ENCODE results near the gene ZFAND3. TPM values are rescaled to one million over a fixed set of nuclear protein-coding genes. Genes with fewer than 3 reads are reported as not detected.

The ZFAND3 gene
- polyA plus RNA-seq, 1 donor (not counting 4 experiments of a cell fraction or from before 2014, with no cell fraction given), result 19.6 TPM

- Histone ChIP-seq H3K27me3 (ENCODE audit: control insufficient read depth, extremely low read depth, insufficient read depth, low read length) (no peaks in the 10 kb centered on the region), H3K79me2 (ENCODE audit: control insufficient read depth, insufficient read depth, low read length) (peaks cover 4% of the 10 kb centered on the region), H3K4me1 (ENCODE audit: control insufficient read depth, extremely low read depth, insufficient read depth, low read length) (peaks cover 9% of the 10 kb centered on the region), H3K27ac (ENCODE audit: control insufficient read depth, insufficient read depth, low read length) (no peak overlapping the region), H3K9me3 (ENCODE audit: control insufficient read depth, low read depth, low read length) (no peaks in the 10 kb centered on the region), H3K4me2 (ENCODE audit: control insufficient read depth, extremely low read depth, insufficient read depth, low read depth, low read length) (no peak overlapping the region), H3K9me1 (ENCODE audit: control insufficient read depth, extremely low read depth, insufficient read depth, low read length) (peaks cover 2% of the 10 kb centered on the region), H3K36me3 (ENCODE audit: control insufficient read depth in 2 of 2, extremely low read depth in 1 of 2, insufficient read depth in 2 of 2, low read length in 2 of 2) (peaks cover 6 to 8% of the 10 kb centered on the region in 2 experiments), H3K4me3 (ENCODE audit: control insufficient read depth in 2 of 3, extremely low read depth in 1 of 3, insufficient read depth in 2 of 3, low read depth in 1 of 3, low read length in 3 of 3) (no peak overlapping the region), H2AFZ (ENCODE audit: control insufficient read depth, low read length) (no peak overlapping the region), H4K20me1 (ENCODE audit: control insufficient read depth, extremely low read depth, insufficient read depth, low read length) (peaks cover 5% of the 10 kb centered on the region), H3K9ac (ENCODE audit: control insufficient read depth, extremely low read depth, insufficient read depth, low read length) (no peak overlapping the region)
- no peak for TF ChIP-seq CTCF (optimal IDR thresholded peaks at IDR 0.05 in 1 of 3, IDR thresholded peaks at IDR 0.05 in 1 of 3, conservative IDR thresholded peaks at IDR 0.05 in 1 of 3; ENCODE audit: extremely low read depth in 1 of 3, insufficient read depth in 2 of 3, low read length in 3 of 3)
- TF ChIP-seq EZH2 (IDR thresholded peaks at IDR 0.05; ENCODE audit: low read length), result no peak
- dilution Hi-C loops (cut with MboI; ENCODE audit: extremely low pct_ligation_motif_present, low sequenced_read_pairs), result no loop called here
- FAIRE-seq (no peak), DNase-seq (ENCODE audit: low read depth, low spot score) (no peak)
Measured at GRCh38 chr6:38146734-38147027, 327.2 kb downstream of the ZFAND3 start.

GRCh38 chr6:38148606-38149005 lies 329.1 kb downstream of the ZFAND3 start:
- no peak overlapping the region for H3K4me2 ChIP-seq (ENCODE audit: control insufficient read depth, extremely low read depth, insufficient read depth, low read depth, low read length)
- H4K20me1 ChIP-seq (ENCODE audit: control insufficient read depth, extremely low read depth, insufficient read depth, low read length), result peaks cover 5% of the 10 kb centered on the region
- no peaks in the 10 kb centered on the region for H3K9me3 ChIP-seq (ENCODE audit: control insufficient read depth, low read depth, low read length)
- peaks cover 4% of the 10 kb centered on the region for H3K79me2 ChIP-seq (ENCODE audit: control insufficient read depth, insufficient read depth, low read length)
- no peak overlapping the region for H3K27ac ChIP-seq (ENCODE audit: control insufficient read depth, insufficient read depth, low read length)
- peaks cover 11 to 19% of the 10 kb centered on the region in 2 experiments for H3K36me3 ChIP-seq (ENCODE audit: control insufficient read depth in 2 of 2, extremely low read depth in 1 of 2, insufficient read depth in 2 of 2, low read length in 2 of 2)
- no peak overlapping the region for H3K4me3 ChIP-seq (ENCODE audit: control insufficient read depth in 2 of 3, extremely low read depth in 1 of 3, insufficient read depth in 2 of 3, low read depth in 1 of 3, low read length in 3 of 3)
- DNase-seq (ENCODE audit: low read depth, low spot score), result no peak
- no peak overlapping the region for H3K9ac ChIP-seq (ENCODE audit: control insufficient read depth, extremely low read depth, insufficient read depth, low read length)
- TF ChIP-seq CTCF (optimal IDR thresholded peaks at IDR 0.05 in 1 of 3, IDR thresholded peaks at IDR 0.05 in 1 of 3, conservative IDR thresholded peaks at IDR 0.05 in 1 of 3; ENCODE audit: extremely low read depth in 1 of 3, insufficient read depth in 2 of 3, low read length in 3 of 3) (no peak), EZH2 (IDR thresholded peaks at IDR 0.05; ENCODE audit: low read length) (no peak)
- FAIRE-seq, result no peak
- no peaks in the 10 kb centered on the region for H3K27me3 ChIP-seq (ENCODE audit: control insufficient read depth, extremely low read depth, insufficient read depth, low read length)
- peaks cover 2% of the 10 kb centered on the region for H3K9me1 ChIP-seq (ENCODE audit: control insufficient read depth, extremely low read depth, insufficient read depth, low read length)
- peaks cover 9% of the 10 kb centered on the region for H3K4me1 ChIP-seq (ENCODE audit: control insufficient read depth, extremely low read depth, insufficient read depth, low read length)
- H2AFZ ChIP-seq (ENCODE audit: control insufficient read depth, low read length), result no peak overlapping the region
- dilution Hi-C loops (cut with MboI; ENCODE audit: extremely low pct_ligation_motif_present, low sequenced_read_pairs), result no loop called here

Measured in keratinocyte (primary cell).